H1 (cell line): ENCODE measurements around the gene SPEF1. TPM values are rescaled to one million over a fixed set of nuclear protein-coding genes. Genes with fewer than 3 reads are reported as not detected.

ENCODE experiments used
- CTCF ChIA-PET: fragments of 300-600 bp; sonication (Branson Sonifier 250); formaldehyde crosslinking; loops from one replicate; lab custom pipeline; 2021; ENCODE audit not compliant: partially characterized antibody; lab: Charles Lee
- POLR2A ChIA-PET: fragments of 300-600 bp; sonication (Branson Sonifier 250); formaldehyde crosslinking; loops from one replicate; lab custom pipeline; 2021; ENCODE audit warnings: inconsistent platforms; ENCODE audit not compliant: partially characterized antibody; lab: Charles Lee
- DNase-seq, 2 experiments: peaks; one replicate each; pipeline versions ENCODE4 v3.0.0 to v3.0.0-alpha.2; 2010 to 2022; ENCODE audit warnings: low spot score in 2 of 2, low read depth in 1 of 2, mixed read lengths in 1 of 2
- FAIRE-seq: peaks from 2 replicates; lab custom pipeline; 2011; peaks lifted over from hg19 to GRCh38; lab: Jason Lieb, UNC
- H2AFZ ChIP-seq: 2 replicates; pipeline ENCODE4 v1.8.1; 2012; ENCODE audit warnings: low read length, inconsistent platforms
- H2AK5ac ChIP-seq: 2 replicates; pipeline ENCODE4 v1.6.1; 2013; ENCODE audit warnings: low read depth, low read length
- H2BK120ac ChIP-seq: replicated peaks from 2 replicates; pipeline ENCODE3; 2013; ENCODE audit warnings: low read depth, low read length, inconsistent platforms
- H2BK12ac ChIP-seq: 2 replicates; pipeline ENCODE4 v1.6.1; 2013; ENCODE audit warnings: low read depth, low read length
- H2BK15ac ChIP-seq: 2 replicates; pipeline ENCODE4 v1.6.1; 2013; ENCODE audit warnings: low read length
- H2BK20ac ChIP-seq: 2 replicates; pipeline ENCODE4 v1.6.1; 2013; ENCODE audit warnings: low read length
- H2BK5ac ChIP-seq: 2 replicates; pipeline ENCODE4 v1.6.1; 2013; ENCODE audit warnings: low read depth, low read length
- H3K14ac ChIP-seq: 2 replicates; pipeline ENCODE4 v1.6.1; 2013; ENCODE audit warnings: inconsistent platforms; ENCODE audit not compliant: insufficient read length
- H3K18ac ChIP-seq: 2 replicates; pipeline ENCODE4 v1.6.1; 2013; ENCODE audit warnings: low read length; ENCODE audit errors: extremely low read depth
- H3K23ac ChIP-seq: 2 replicates; pipeline ENCODE4 v1.6.1; 2013; ENCODE audit warnings: inconsistent platforms; ENCODE audit not compliant: insufficient read length
- H3K23me2 ChIP-seq: 2 replicates; pipeline ENCODE4 v1.6.1; 2013; ENCODE audit warnings: low read depth, low read length
- H3K27ac ChIP-seq: 2 replicates; pipeline ENCODE4 v1.6.1; 2011; ENCODE audit warnings: low read depth, low read length, inconsistent platforms
- H3K27me3 ChIP-seq, 4 experiments: replicated peaks in 1 of 4; 1 replicate in 1 of 4; 2 replicates in 3 of 4; pipeline versions ENCODE4 v1.6.1 to v1.8.1; 2011 to 2013; ENCODE audit warnings: low read length in 3 of 4, mild to moderate bottlenecking in 3 of 4, inconsistent platforms in 2 of 4, mixed read lengths in 2 of 4, moderate library complexity in 1 of 4; ENCODE audit not compliant: control insufficient read depth in 3 of 4, insufficient read depth in 3 of 4; ENCODE audit errors: extremely low read depth in 1 of 4
- H3K36me3 ChIP-seq, 4 experiments: 2 replicates each; pipeline versions ENCODE4 v1.6.1 to v1.8.1; 2011 to 2013; ENCODE audit warnings: mild to moderate bottlenecking in 4 of 4, low read length in 3 of 4, moderate library complexity in 2 of 4, control low read depth in 1 of 4, inconsistent platforms in 1 of 4; ENCODE audit not compliant: insufficient read depth in 4 of 4, control insufficient read depth in 2 of 4
- H3K4ac ChIP-seq: replicated peaks from 2 replicates; pipeline ENCODE3; 2013; ENCODE audit warnings: low read length, low read depth, mixed read lengths, inconsistent platforms; ENCODE audit not compliant: insufficient read length
- H3K4me1 ChIP-seq, 4 experiments: replicated peaks in 1 of 4; 1 replicate in 1 of 4; 2 replicates in 3 of 4; pipeline versions ENCODE4 v1.6.1 to v1.8.1; 2011 to 2013; ENCODE audit warnings: low read length in 3 of 4, inconsistent platforms in 2 of 4, mixed read lengths in 1 of 4; ENCODE audit not compliant: insufficient read depth in 4 of 4, control insufficient read depth in 3 of 4
- H3K4me2 ChIP-seq, 2 experiments: 2 replicates each; pipeline versions ENCODE4 v1.6.1 to v1.8.1; 2011 to 2013; ENCODE audit warnings: low read depth in 2 of 2, low read length in 2 of 2, control low read depth in 1 of 2, inconsistent platforms in 1 of 2, mild to moderate bottlenecking in 1 of 2; ENCODE audit not compliant: insufficient read depth in 1 of 2
- H3K4me3 ChIP-seq, 4 experiments: fragments of 200-600, 300-600 bp in 1 of 4; sonication (generic), shearing (Covaris generic), sonication (Bioruptor Twin) in 1 of 4; 2 replicates each; pipeline versions ENCODE4 v1.5.1 to v1.8.1; 2011 to 2016; ENCODE audit warnings: low read length in 4 of 4, low read depth in 3 of 4, control low read depth in 2 of 4, inconsistent platforms in 2 of 4, mild to moderate bottlenecking in 2 of 4, mixed read lengths in 1 of 4, moderate library complexity in 1 of 4; ENCODE audit not compliant: insufficient read depth in 2 of 4; ENCODE audit errors: extremely low read depth in 1 of 4
- H3K56ac ChIP-seq: replicated peaks from 2 replicates; pipeline ENCODE3; 2013; ENCODE audit warnings: low read depth, mild to moderate bottlenecking, mixed read lengths, low read length, inconsistent platforms; ENCODE audit not compliant: insufficient read length
- H3K79me1 ChIP-seq: 2 replicates; pipeline ENCODE4 v1.6.1; 2013; ENCODE audit warnings: low read depth, low read length, control low read depth
- H3K79me2 ChIP-seq, 2 experiments: 2 replicates each; pipeline versions ENCODE4 v1.6.1 to v1.8.1; 2012 to 2013; ENCODE audit warnings: low read length in 2 of 2, mild to moderate bottlenecking in 2 of 2, inconsistent platforms in 1 of 2; ENCODE audit not compliant: insufficient read depth in 2 of 2, control insufficient read depth in 1 of 2
- H3K9ac ChIP-seq, 4 experiments: replicated peaks in 1 of 4; 1 replicate in 1 of 4; 2 replicates in 3 of 4; pipeline versions ENCODE4 v1.6.1 to v1.8.1; 2011 to 2013; ENCODE audit warnings: low read depth in 3 of 4, low read length in 3 of 4, control low read depth in 2 of 4, mild to moderate bottlenecking in 2 of 4, moderate library complexity in 2 of 4, inconsistent platforms in 1 of 4; ENCODE audit errors: extremely low read depth in 1 of 4
- H3K9me3 ChIP-seq, 2 experiments: 2 replicates each; pipeline versions ENCODE4 v1.6.1 to v1.8.1; 2012 to 2013; ENCODE audit warnings: mild to moderate bottlenecking in 2 of 2, moderate library complexity in 2 of 2, control low read depth in 1 of 2, inconsistent platforms in 1 of 2, low read depth in 1 of 2, low read length in 1 of 2, mixed read lengths in 1 of 2; ENCODE audit not compliant: insufficient read depth in 2 of 2
- H4K20me1 ChIP-seq, 2 experiments: replicated peaks in 1 of 2; 2 replicates each; pipeline versions ENCODE3 to v1.8.1; 2011 to 2013; ENCODE audit warnings: inconsistent platforms in 2 of 2, low read length in 2 of 2, mild to moderate bottlenecking in 1 of 2; ENCODE audit not compliant: insufficient read depth in 2 of 2, control insufficient read depth in 1 of 2
- H4K5ac ChIP-seq: 2 replicates; pipeline ENCODE4 v1.6.1; 2013; ENCODE audit warnings: low read length, low read depth, mixed read lengths, inconsistent platforms; ENCODE audit not compliant: insufficient read length
- H4K8ac ChIP-seq: 2 replicates; pipeline ENCODE4 v1.8.0; 2013; ENCODE audit warnings: mild to moderate bottlenecking, moderate library complexity, low read length, inconsistent platforms; ENCODE audit not compliant: insufficient read depth; ENCODE audit errors: extremely low read depth
- H4K91ac ChIP-seq: replicated peaks from 2 replicates; pipeline ENCODE3; 2013; ENCODE audit warnings: low read length, mixed read lengths, inconsistent platforms; ENCODE audit not compliant: insufficient read length
- PHF8 ChIP-seq: fragments of 200-600 bp; sonication (generic); conservative IDR thresholded peaks from 2 replicates; pipeline ENCODE4 v1.7.1; 2012; ENCODE audit warnings: low read depth, mild to moderate bottlenecking, inconsistent platforms, low read length, moderate library complexity
- RAD21 ChIP-seq, 2 experiments: IDR thresholded peaks in 1 of 2; conservative IDR thresholded peaks in 1 of 2; 2 replicates each; pipeline ENCODE4 v1.6.1; 2011; ENCODE audit warnings: low read depth in 2 of 2, low read length in 2 of 2, improper control_type of control experiment in 1 of 2, inconsistent platforms in 1 of 2, mild to moderate bottlenecking in 1 of 2, moderate library complexity in 1 of 2
- WGBS, 2 experiments: shearing (Covaris generic) in 1 of 2; methylation state at CpG; one replicate each; pipeline versions ENCODE4 v1.1.6 to v1.1.7; 2013 to 2015; ENCODE audit warnings: low lambda C conversion rate in 2 of 2, mixed read lengths in 2 of 2, inconsistent platforms in 1 of 2, low coverage in 1 of 2, missing lambda C conversion rate in 1 of 2; ENCODE audit not compliant: insufficient replicate concordance in 2 of 2, insufficient coverage in 1 of 2, insufficient read length in 1 of 2; ENCODE audit errors: extremely low coverage in 1 of 2, missing lambda C conversion rate in 1 of 2; 5-methylcytosine and 5-hydroxymethylcytosine counted together
- polyA plus RNA-seq, 7 experiments: library from polyadenylated mRNA; depleted of rRNA in 3 of 7; stranded (reverse) in 5 of 7; unstranded in 2 of 7; fragments of >200 nt in 5 of 7; fragments of 200-250 nt in 2 of 7; gene quantifications; 1 replicate in 5 of 7; 2 replicates in 1 of 7; 4 replicates in 1 of 7; pipeline versions ENCODE4 v1.2.1 to v1.2.3, GENCODE V29; 2011 to 2013; ENCODE audit warnings: missing spikeins in 2 of 7, mixed read lengths in 2 of 7
- total RNA-seq: library from RNA; stranded (reverse); fragmentation: NEBNext Ultra II Directional; extraction: Animal tissue kit (Norgen Biotek cat#: 25700); gene quantifications from 2 replicates; pipeline ENCODE4 v1.2.1, GENCODE V29; 2021
- TF ChIP-seq, protein P1 (sequence below): IDR thresholded peaks from 2 replicates; pipeline ENCODE4 v1.6.1; 2012; ENCODE audit warnings: inconsistent platforms

Gene SPEF1
- total and polyA plus RNA-seq, 2 of the 8 experiments (the other 6 are each of a cell fraction or from before 2014, with no cell fraction given) = 0.51 to 0.71 TPM

- H3K56ac ChIP-seq = no peak within 1 kb of the TSS
- H3K23ac ChIP-seq = no peak within 1 kb of the TSS
- H2AFZ ChIP-seq = peak within 1 kb of the TSS; percentile 35; the same call in 1 of the 2 replicates
- H4K20me1 ChIP-seq = peaks cover 0 to 2% of the 10 kb centered on the region in 2 experiments
- H3K9ac ChIP-seq = peak within 1 kb of the TSS in 2 of 4 experiments; percentile 29 to 32; a peak in 2 of 7 replicates
- H3K79me1 ChIP-seq = no peaks in the 10 kb centered on the region
- ChIA-PET CTCF (interaction anchor here (0.9 to 17.6 kb wide), 11 partner anchors 9 to 60 kb away, joined by 3 to 221 read pairs (median 3); partner anchors contain the start of genes SIGLEC1 and SPEF1), POLR2A (interaction anchor here (0.9 to 3.0 kb wide), 8 partner anchors 12 to 51 kb away, joined by 3 to 13 read pairs (median 3); no protein-coding TSS in a partner anchor)
- H3K9me3 ChIP-seq = no peaks in the 10 kb centered on the region
- TF ChIP-seq, protein P1, sequence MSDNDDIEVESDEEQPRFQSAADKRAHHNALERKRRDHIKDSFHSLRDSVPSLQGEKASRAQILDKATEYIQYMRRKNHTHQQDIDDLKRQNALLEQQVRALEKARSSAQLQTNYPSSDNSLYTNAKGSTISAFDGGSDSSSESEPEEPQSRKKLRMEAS = peak; percentile 21
- no peak for TF ChIP-seq RAD21 (IDR thresholded peaks at IDR 0.05 in 1 of 2, conservative IDR thresholded peaks at IDR 0.05 in 1 of 2; ENCODE audit: low read depth in 2 of 2, low read length in 2 of 2)
- TF ChIP-seq PHF8 = peak; percentile 52; the same call in 1 of the 2 replicates
- peaks cover 0 to 19% (median 15%) of the 10 kb centered on the region in 4 experiments; a peak in 5 of 7 replicates for H3K4me1 ChIP-seq
- no peaks in the 10 kb centered on the region for H3K79me2 ChIP-seq
- H2BK5ac ChIP-seq = no peak within 1 kb of the TSS; the same call in 1 of the 2 replicates
- H2AK5ac ChIP-seq = 0 out of 2 replicates have a peak within 1 kb of the TSS, but pooled peaks have one; percentile 8
- H4K5ac ChIP-seq = peak within 1 kb of the TSS; percentile 3
- H2BK15ac ChIP-seq = peak within 1 kb of the TSS; percentile 97; the same call in 1 of the 2 replicates
- 0 out of 2 replicates have a peak, but pooled peaks cover 3% of the 10 kb centered on the region for H3K23me2 ChIP-seq
- H3K4ac ChIP-seq = peak within 1 kb of the TSS; percentile 88
- H3K18ac ChIP-seq = peak within 1 kb of the TSS; percentile 93
- WGBS, 2 experiments = 47% methylated on average over 9 of the region's 67 CpGs; no CpG with 5 or more reads in 1 of the 2 experiments
- no peak within 1 kb of the TSS for H2BK120ac ChIP-seq
- no peak within 1 kb of the TSS for H3K14ac ChIP-seq
- H2BK20ac ChIP-seq = 0 out of 2 replicates have a peak within 1 kb of the TSS, but pooled peaks have one; percentile 48
- no peaks in the 10 kb centered on the region for H3K36me3 ChIP-seq
- DNase-seq = peak in 1 of 2 experiments; percentile 72
- peak within 1 kb of the TSS; percentile 80; the same call in 1 of the 2 replicates for H2BK12ac ChIP-seq
- H4K8ac ChIP-seq = peak within 1 kb of the TSS; percentile 87
- peaks cover 1 to 26% (median 22%) of the 10 kb centered on the region in 4 experiments; a peak in 6 of 7 replicates for H3K27me3 ChIP-seq
- H3K4me3 ChIP-seq = peak within 1 kb of the TSS; percentile 33 to 59 (median 41)
- H4K91ac ChIP-seq = peak within 1 kb of the TSS; percentile 72
- no peak within 1 kb of the TSS for H3K27ac ChIP-seq
- FAIRE-seq = no peak
- peak within 1 kb of the TSS; percentile 64 to 77 for H3K4me2 ChIP-seq
These were observed 48.7 kb downstream of the SPEF1 start, which contains the start of gene HSPA12B for GRCh38 chr20:3732327-3733118. TSS of gene HSPA12B (plus strand) at chr20:3732685. CDS start at chr20:3738675, 5,990 bp downstream.
